ENCODE results near the gene HYKK. TPM values are rescaled to one million over a fixed set of nuclear protein-coding genes. Genes with fewer than 3 reads are reported as not detected.

The HYKK gene
- total and polyA plus RNA-seq, 9 of the 15 experiments (the other 6 are each of a cell fraction or from before 2014, with no cell fraction given), result 1.9 to 6.1 (median 4.3) TPM

- no peak for TF ChIP-seq SREBF1 (IDR thresholded peaks at IDR 0.05; ENCODE audit: borderline replicate concordance, low read depth, low read length)
- peak; percentile 35; the same call in 1 of the 2 replicates for TF ChIP-seq SMARCC2 (IDR thresholded peaks at IDR 0.05; ENCODE audit: low read depth)
- TF ChIP-seq ARNT (IDR thresholded peaks at IDR 0.05), result no peak
- peak; percentile 60; the same call in 1 of the 2 replicates for TF ChIP-seq SMARCA5 (IDR thresholded peaks at IDR 0.05)
- TF ChIP-seq ZNF431 (CRISPR knock-in tag; IDR thresholded peaks at IDR 0.05), result no peak
- peak; percentile 57 for TF ChIP-seq MAX (CRISPR knock-in tag; IDR thresholded peaks at IDR 0.05)
- peak; percentile 58 for TF ChIP-seq HMGN3 (IDR thresholded peaks at IDR 0.05; ENCODE audit: borderline replicate concordance, extremely low read depth, insufficient read length, low read depth, low read length)
- TF ChIP-seq ZBTB7A (IDR thresholded peaks at IDR 0.05; ENCODE audit: borderline replicate concordance, control insufficient read depth, low read depth, low read length), result no peak
- TF ChIP-seq HCFC1 (IDR thresholded peaks at IDR 0.05; ENCODE audit: low read depth, low read length), result no peak
- peak; percentile 80 to 89 for TF ChIP-seq E2F6 (IDR thresholded peaks at IDR 0.05; ENCODE audit: borderline replicate concordance in 1 of 2, extremely low read depth in 1 of 2, insufficient read depth in 1 of 2, insufficient read length in 1 of 2, low read depth in 1 of 2, low read length in 1 of 2, poor library complexity in 1 of 2, severe bottlenecking in 1 of 2)
- TF ChIP-seq SPI1 (IDR thresholded peaks at IDR 0.05; ENCODE audit: borderline replicate concordance, low read depth, low read length), result peak; percentile 74
- peak; percentile 13; the same call in 1 of the 2 replicates for TF ChIP-seq CREM (IDR thresholded peaks at IDR 0.05; ENCODE audit: low read depth)
- TF ChIP-seq KLF13 (tag; IDR thresholded peaks at IDR 0.05; ENCODE audit: borderline replicate concordance, low read depth), result no peak
- peak; percentile 82 for TF ChIP-seq HDAC2 (IDR thresholded peaks at IDR 0.05)
- peak; percentile 77 for TF ChIP-seq POLR2A (conservative IDR thresholded peaks at IDR 0.05)
- peak; percentile 77 for TF ChIP-seq TBP (optimal IDR thresholded peaks at IDR 0.05; ENCODE audit: low read depth, low read length)
- TF ChIP-seq CBFA2T3 (IDR thresholded peaks at IDR 0.05), result peak; percentile 77
- TF ChIP-seq BRF1 (IDR thresholded peaks at IDR 0.05; ENCODE audit: borderline replicate concordance, extremely low read depth, insufficient read length), result no peak
- no peak for TF ChIP-seq ZNF253 (CRISPR knock-in tag; conservative IDR thresholded peaks at IDR 0.05)
- TF ChIP-seq JUND (IDR thresholded peaks at IDR 0.05; ENCODE audit: borderline replicate concordance, low read depth, low read length), result 0 out of 2 replicates have a peak, but pooled peaks have one; percentile 17
- no peak; the same call in 2 of the 3 replicates for TF ChIP-seq JUND (tag; IDR thresholded peaks at IDR 0.05; ENCODE audit: borderline replicate concordance, low read depth, low read length)
- TF ChIP-seq ZBTB34 (CRISPR knock-in tag; IDR thresholded peaks at IDR 0.05), result no peak
- 0 out of 2 replicates have a peak, but pooled peaks have one; percentile 25 for TF ChIP-seq ERF (CRISPR knock-in tag; IDR thresholded peaks at IDR 0.05)
- TF ChIP-seq ZBTB12 (CRISPR knock-in tag; IDR thresholded peaks at IDR 0.05), result no peak
- 0 out of 2 replicates have a peak, but pooled peaks have one; percentile 30 for TF ChIP-seq NCOR1 (IDR thresholded peaks at IDR 0.05)
- TF ChIP-seq NBN (IDR thresholded peaks at IDR 0.05; ENCODE audit: low read depth), result peak; percentile 47; the same call in 1 of the 2 replicates
Measured at GRCh38 chr15:78565097-78565950, 57.9 kb downstream of the HYKK start, which contains the start of gene CHRNA5 (continued).
